ENCODE data around the gene GAPDHS. TPM values are rescaled to one million over a fixed set of nuclear protein-coding genes. Genes with fewer than 3 reads are reported as not detected.

GAPDHS gene
- total RNA-seq, 1 donor from 2014 or later = not detected

GRCh38 chr19:35587321-35587720 is 54.1 kb downstream of the GAPDHS start:
- H3K36me3 Mint-ChIP-seq = no peaks in the 10 kb centered on the region
- no peak overlapping the region for H3K4me3 Mint-ChIP-seq
- no peak overlapping the region for H3K27ac Mint-ChIP-seq
- peaks cover 3% of the 10 kb centered on the region for H3K9me3 Mint-ChIP-seq
- Histone ChIP-seq H3K9ac (no peak overlapping the region), H2AFZ (replicated peaks) (no peak overlapping the region), H3K79me2 (ENCODE audit: low read depth) (no peaks in the 10 kb centered on the region), H4K20me1 (ENCODE audit: low read depth) (no peaks in the 10 kb centered on the region), H3K27ac (no peak overlapping the region), H3K4me2 (no peak overlapping the region), H3K4me1 (no peaks in the 10 kb centered on the region), H3K27me3 (peaks cover 26% of the 10 kb centered on the region), H3K4me3 (no peak overlapping the region), H3K36me3 (no peaks in the 10 kb centered on the region), H3F3A (ENCODE audit: low read depth) (no peaks in the 10 kb centered on the region), H3K9me3 (ENCODE audit: low read depth) (no peaks in the 10 kb centered on the region)
- DNase-seq (ENCODE audit: low spot score) = no peak
- TF ChIP-seq CTCF (IDR thresholded peaks at IDR 0.05) = no peak
- no peak for TF ChIP-seq EZH2 (IDR thresholded peaks at IDR 0.05)
- no peak for TF ChIP-seq EZH2phosphoT487 (IDR thresholded peaks at IDR 0.05)
- peaks cover 11% of the 10 kb centered on the region for H3K4me1 Mint-ChIP-seq
- H3K27me3 Mint-ChIP-seq (ENCODE audit: insufficient read depth, low read depth) = peaks cover 3% of the 10 kb centered on the region

DNA sequence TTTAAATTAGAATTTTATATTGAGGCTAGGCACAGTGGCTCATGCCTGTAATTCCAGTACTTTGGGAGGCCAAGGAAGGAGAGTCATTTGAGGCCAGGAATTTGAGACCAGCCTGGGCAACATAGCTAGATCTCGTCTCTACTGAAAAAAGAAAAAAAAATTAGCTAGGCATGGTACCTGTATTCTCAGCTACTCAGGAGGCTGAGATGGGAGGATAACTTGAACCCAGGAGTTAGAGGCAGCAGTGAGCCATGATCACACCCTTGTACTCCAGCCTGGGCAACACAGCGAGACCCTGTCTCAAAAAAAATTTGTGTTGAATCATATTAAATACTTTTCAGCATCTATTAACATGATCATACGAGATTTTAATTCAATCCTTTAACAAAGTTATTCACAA is 57.6 kb downstream of the GAPDHS start:
- H3K4me1 Mint-ChIP-seq = peaks cover 11% of the 10 kb centered on the region
- Histone ChIP-seq H3K9ac (no peak overlapping the region), H4K20me1 (ENCODE audit: low read depth) (no peaks in the 10 kb centered on the region), H3K27me3 (no peaks in the 10 kb centered on the region), H3K79me2 (ENCODE audit: low read depth) (no peaks in the 10 kb centered on the region), H3K36me3 (no peaks in the 10 kb centered on the region), H3K27ac (no peak overlapping the region), H2AFZ (replicated peaks) (no peak overlapping the region), H3K4me3 (no peak overlapping the region), H3K9me3 (ENCODE audit: low read depth) (no peaks in the 10 kb centered on the region), H3F3A (ENCODE audit: low read depth) (no peaks in the 10 kb centered on the region), H3K4me1 (no peaks in the 10 kb centered on the region), H3K4me2 (no peak overlapping the region)
- no peak for TF ChIP-seq EZH2phosphoT487 (IDR thresholded peaks at IDR 0.05)
- TF ChIP-seq CTCF (IDR thresholded peaks at IDR 0.05) = no peak
- no peak for TF ChIP-seq EZH2 (IDR thresholded peaks at IDR 0.05)
- H3K36me3 Mint-ChIP-seq = no peaks in the 10 kb centered on the region
- peaks cover 3% of the 10 kb centered on the region for H3K9me3 Mint-ChIP-seq
- no peak overlapping the region for H3K27ac Mint-ChIP-seq
- H3K4me3 Mint-ChIP-seq = no peak overlapping the region
- peaks cover 9% of the 10 kb centered on the region for H3K27me3 Mint-ChIP-seq (ENCODE audit: insufficient read depth, low read depth)
- DNase-seq (ENCODE audit: low spot score) = no peak

- peak overlapping the region; percentile 27 for H2AFZ ChIP-seq (replicated peaks)
- H3K4me1 ChIP-seq = no peaks in the 10 kb centered on the region
- no peaks in the 10 kb centered on the region for H3K27me3 ChIP-seq
- TF ChIP-seq EZH2 (IDR thresholded peaks at IDR 0.05) = no peak
- TF ChIP-seq CTCF (IDR thresholded peaks at IDR 0.05) = peak; percentile 73
- TF ChIP-seq EZH2phosphoT487 (IDR thresholded peaks at IDR 0.05) = no peak
- Mint-ChIP-seq H3K27me3 (ENCODE audit: insufficient read depth, low read depth) (peaks cover 9% of the 10 kb centered on the region), H3K9me3 (no peaks in the 10 kb centered on the region), H3K27ac (no peak overlapping the region), H3K4me1 (peaks cover 5% of the 10 kb centered on the region), H3K4me3 (no peak overlapping the region), H3K36me3 (no peaks in the 10 kb centered on the region)
- H3K9ac ChIP-seq = no peak overlapping the region
- H3K27ac ChIP-seq = no peak overlapping the region
- no peaks in the 10 kb centered on the region for H3K79me2 ChIP-seq (ENCODE audit: low read depth)
- H3K36me3 ChIP-seq = no peaks in the 10 kb centered on the region
- H3K4me3 ChIP-seq = no peak overlapping the region
- DNase-seq (ENCODE audit: low spot score) = peak; percentile 76
- H3F3A ChIP-seq (ENCODE audit: low read depth) = no peaks in the 10 kb centered on the region
- H4K20me1 ChIP-seq (ENCODE audit: low read depth) = no peaks in the 10 kb centered on the region
- no peaks in the 10 kb centered on the region for H3K9me3 ChIP-seq (ENCODE audit: low read depth)
- H3K4me2 ChIP-seq = no peak overlapping the region
These were observed 59.0 kb downstream of the GAPDHS start for GRCh38 chr19:35592226-35592625.

Other genes starting within 250 kb of the GAPDHS start
- not detected in 2 replicates for gene MAG, start 241.3 kb upstream of the GAPDHS start, total RNA-seq (ENCODE audit: low replicate concordance)
- gene CD22, start 204.3 kb upstream of the GAPDHS start, total RNA-seq (ENCODE audit: low replicate concordance) = 0.62 TPM in 1 of 2 replicates, not detected in the other
- gene FFAR1, start 185.6 kb upstream of the GAPDHS start, total RNA-seq (ENCODE audit: low replicate concordance) = 0.06 TPM in 1 of 2 replicates, not detected in the other
- gene FFAR3, start 175.0 kb upstream of the GAPDHS start, total RNA-seq (ENCODE audit: low replicate concordance) = not detected in 2 replicates
- not detected in 2 replicates for gene GPR42, start 162.4 kb upstream of the GAPDHS start, total RNA-seq (ENCODE audit: low replicate concordance)
- not detected in 2 replicates for gene FFAR2, start 85.2 kb upstream of the GAPDHS start, total RNA-seq (ENCODE audit: low replicate concordance)
- gene KRTDAP, start 43.0 kb upstream of the GAPDHS start, total RNA-seq (ENCODE audit: low replicate concordance) = not detected in 2 replicates
- gene DMKN, start 19.8 kb upstream of the GAPDHS start, total RNA-seq (ENCODE audit: low replicate concordance) = 175 and 208 TPM in 2 replicates
- gene SBSN, start 5.1 kb upstream of the GAPDHS start, total RNA-seq (ENCODE audit: low replicate concordance) = not detected in 2 replicates
- 57.8 and 81.7 TPM in 2 replicates for gene TMEM147, start 12.2 kb downstream of the GAPDHS start, total RNA-seq (ENCODE audit: low replicate concordance)
- gene ATP4A, start 30.2 kb downstream of the GAPDHS start, total RNA-seq (ENCODE audit: low replicate concordance) = 0.12 TPM in 1 of 2 replicates, not detected in the other
- gene PMIS2, start 52.7 kb downstream of the GAPDHS start, total RNA-seq (ENCODE audit: low replicate concordance) = 0.34 TPM in 1 of 2 replicates, not detected in the other
- 12.4 and 27.8 TPM in 2 replicates for gene HAUS5, start 79.3 kb downstream of the GAPDHS start, total RNA-seq (ENCODE audit: low replicate concordance)
- gene RBM42, start 95.6 kb downstream of the GAPDHS start, total RNA-seq (ENCODE audit: low replicate concordance) = 20.1 and 53.7 TPM in 2 replicates
- gene ETV2, start 108.3 kb downstream of the GAPDHS start, total RNA-seq (ENCODE audit: low replicate concordance) = 0.71 TPM in 1 of 2 replicates, not detected in the other
- gene COX6B1, start 114.9 kb downstream of the GAPDHS start, total RNA-seq (ENCODE audit: low replicate concordance) = 403 and 511 TPM in 2 replicates
- gene UPK1A, start 133.1 kb downstream of the GAPDHS start, total RNA-seq (ENCODE audit: low replicate concordance) = 1.3 TPM in 1 of 2 replicates, not detected in the other
- gene ZBTB32, start 171.1 kb downstream of the GAPDHS start, total RNA-seq (ENCODE audit: low replicate concordance) = not detected in 2 replicates
- 12.6 and 16.0 TPM in 2 replicates for gene KMT2B, start 184.5 kb downstream of the GAPDHS start, total RNA-seq (ENCODE audit: low replicate concordance)
- gene IGFLR1, start 209.0 kb downstream of the GAPDHS start, total RNA-seq (ENCODE audit: low replicate concordance) = 5.0 and 9.2 TPM in 2 replicates
- gene U2AF1L4, start 212.0 kb downstream of the GAPDHS start, total RNA-seq (ENCODE audit: low replicate concordance) = 17.2 and 27.9 TPM in 2 replicates
- gene PSENEN, start 212.2 kb downstream of the GAPDHS start, total RNA-seq (ENCODE audit: low replicate concordance) = 10.9 and 29.6 TPM in 2 replicates
- 11.4 and 12.4 TPM in 2 replicates for gene LIN37, start 215.1 kb downstream of the GAPDHS start, total RNA-seq (ENCODE audit: low replicate concordance)
- gene HSPB6, start 223.6 kb downstream of the GAPDHS start, total RNA-seq (ENCODE audit: low replicate concordance) = not detected in 2 replicates
- gene PROSER3, start 224.7 kb downstream of the GAPDHS start, total RNA-seq (ENCODE audit: low replicate concordance) = 7.1 and 13.4 TPM in 2 replicates
- 6.5 and 15.1 TPM in 2 replicates for gene ARHGAP33, start 242.1 kb downstream of the GAPDHS start, total RNA-seq (ENCODE audit: low replicate concordance)